GM12872 (cell line): ENCODE results near the gene SPDEF.

Experiments used
- TF ChIP-seq, protein P1 (sequence below): IDR thresholded peaks from 3 replicates; pipeline ENCODE4 v1.5.1; 2011; ENCODE audit warnings: low read depth, mild to moderate bottlenecking, low read length, moderate library complexity; ENCODE audit not compliant: insufficient read depth

Gene SPDEF

GRCh38 chr6:34540841-34541240 lies 15.3 kb downstream of the SPDEF start:
- TF ChIP-seq, protein P1, sequence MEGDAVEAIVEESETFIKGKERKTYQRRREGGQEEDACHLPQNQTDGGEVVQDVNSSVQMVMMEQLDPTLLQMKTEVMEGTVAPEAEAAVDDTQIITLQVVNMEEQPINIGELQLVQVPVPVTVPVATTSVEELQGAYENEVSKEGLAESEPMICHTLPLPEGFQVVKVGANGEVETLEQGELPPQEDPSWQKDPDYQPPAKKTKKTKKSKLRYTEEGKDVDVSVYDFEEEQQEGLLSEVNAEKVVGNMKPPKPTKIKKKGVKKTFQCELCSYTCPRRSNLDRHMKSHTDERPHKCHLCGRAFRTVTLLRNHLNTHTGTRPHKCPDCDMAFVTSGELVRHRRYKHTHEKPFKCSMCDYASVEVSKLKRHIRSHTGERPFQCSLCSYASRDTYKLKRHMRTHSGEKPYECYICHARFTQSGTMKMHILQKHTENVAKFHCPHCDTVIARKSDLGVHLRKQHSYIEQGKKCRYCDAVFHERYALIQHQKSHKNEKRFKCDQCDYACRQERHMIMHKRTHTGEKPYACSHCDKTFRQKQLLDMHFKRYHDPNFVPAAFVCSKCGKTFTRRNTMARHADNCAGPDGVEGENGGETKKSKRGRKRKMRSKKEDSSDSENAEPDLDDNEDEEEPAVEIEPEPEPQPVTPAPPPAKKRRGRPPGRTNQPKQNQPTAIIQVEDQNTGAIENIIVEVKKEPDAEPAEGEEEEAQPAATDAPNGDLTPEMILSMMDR = no peak

DNA sequence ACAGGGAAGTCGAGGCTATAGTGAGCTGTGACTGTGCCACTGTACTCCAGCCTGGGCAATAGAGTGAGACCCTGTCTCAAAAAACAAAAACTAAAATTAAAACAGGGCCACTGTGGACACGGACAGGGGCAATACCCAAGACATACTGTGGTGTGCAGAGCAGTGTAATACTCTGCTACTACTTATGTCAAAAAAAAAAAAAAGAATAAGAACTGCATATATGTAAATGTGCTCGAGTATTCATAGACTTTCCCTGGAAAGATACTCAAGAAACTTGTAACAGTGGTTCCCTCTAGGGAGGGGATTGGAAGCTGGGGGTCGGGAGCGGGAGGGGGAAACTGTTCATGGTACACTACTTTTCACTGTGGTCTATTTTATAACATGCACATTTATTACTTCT lies 15.9 kb downstream of the SPDEF start:
- TF ChIP-seq, protein P1 = no peak

- TF ChIP-seq, protein P1 = no peak
Observed at GRCh38 chr6:34539181-34539580, 16.9 kb downstream of the SPDEF start.

DNA sequence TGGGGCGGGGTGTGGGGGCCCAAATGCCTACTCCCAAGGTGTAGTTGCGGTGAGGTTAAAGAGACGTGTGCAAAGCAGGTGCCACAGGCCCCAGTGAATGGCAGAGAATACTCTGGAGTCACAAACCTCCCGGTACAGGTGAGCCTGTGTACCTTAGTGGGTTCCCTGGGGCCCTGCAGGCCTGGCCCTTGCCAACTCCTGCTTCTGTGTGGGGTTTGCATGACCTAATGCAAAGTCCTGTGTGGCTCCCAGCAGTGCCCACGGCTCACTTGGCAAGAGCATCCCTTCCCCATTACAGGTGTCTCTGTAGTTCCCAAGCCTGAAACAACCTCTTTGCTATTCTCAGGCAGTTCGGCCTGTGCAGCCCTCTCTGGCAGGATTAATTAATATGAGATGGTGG lies 17.5 kb downstream of the SPDEF start:
- TF ChIP-seq, protein P1 = no peak

GRCh38 chr6:34537922-34538550 lies 18.1 kb downstream of the SPDEF start:
- TF ChIP-seq, protein P1 = no peak

DNA sequence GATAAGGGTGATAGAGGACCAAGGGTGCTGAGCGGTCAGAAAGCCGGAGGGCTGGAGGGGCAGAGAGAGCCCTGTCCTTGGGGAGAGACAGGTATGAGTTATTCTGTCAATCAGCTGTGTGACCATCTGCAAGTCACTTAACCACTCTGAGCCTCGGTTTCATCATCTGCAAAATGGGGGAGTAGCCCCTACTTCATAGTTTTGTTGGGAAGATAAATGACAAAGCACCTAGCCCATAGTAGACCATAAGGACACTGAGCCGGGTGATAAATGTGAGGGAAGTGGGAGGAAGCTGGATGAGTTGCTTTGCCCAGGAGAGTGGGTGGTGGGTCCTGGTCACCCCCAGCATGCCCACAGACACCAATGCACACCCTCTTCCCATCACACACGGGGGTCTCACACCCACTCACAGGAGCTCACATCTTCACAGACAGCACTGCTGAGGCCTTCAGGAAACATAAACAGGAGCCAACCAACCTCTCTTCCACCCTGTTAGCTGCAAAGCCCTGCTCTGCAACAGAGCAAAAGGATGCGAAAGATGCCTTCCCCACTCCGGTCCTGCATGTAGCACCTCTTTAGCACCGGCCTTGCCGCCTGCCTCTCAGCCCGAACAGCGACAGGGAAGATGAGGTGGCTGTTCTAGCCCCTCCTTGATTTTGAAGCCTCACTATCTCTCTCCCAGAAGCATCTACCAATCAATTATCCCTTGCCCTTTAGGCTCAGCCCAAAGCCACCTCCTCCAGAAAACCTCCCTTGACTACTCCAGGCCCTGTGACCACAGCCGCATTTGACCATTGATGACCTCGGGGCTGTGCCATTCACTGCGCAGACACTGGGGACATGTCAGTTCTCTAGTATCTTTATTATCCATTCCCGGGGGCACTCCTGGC lies 18.9 kb downstream of the SPDEF start:
- TF ChIP-seq, protein P1 = no peak

- TF ChIP-seq, protein P1 = no peak
Observed at GRCh38 chr6:34536251-34536958, 19.7 kb downstream of the SPDEF start.
